GM12878 (cell line): Measurements from ENCODE around the gene AFG1L. TPM values are rescaled to one million over a fixed set of nuclear protein-coding genes. Genes with fewer than 3 reads are reported as not detected.

Experiments used
- ATAC-seq: fragments of 200-7000 bp; cut with Tn5 transposase; 3 replicates; pipeline ENCODE4 v1.9.1; 2020; ENCODE audit warnings: mild to moderate bottlenecking, moderate library complexity
- BruUV-seq: library from RNA; stranded (reverse); fragments of 400-500 nt; replicated peaks from 2 replicates; lab custom pipeline; 2021; lab: Mats Ljungman, UMichigan
- CTCF ChIA-PET: fragments of 300-600 bp; sonication (Branson Sonifier 250); formaldehyde crosslinking; extraction: SDS; loops from one replicate; lab custom pipeline; 2021; ENCODE audit warnings: inconsistent platforms; lab: Yijun Ruan, JAX
- POLR2A ChIA-PET: fragments of 350-600 bp; formaldehyde crosslinking; extraction: SDS; loops from one replicate; lab custom pipeline; 2021; ENCODE audit warnings: inconsistent platforms; lab: Charles Lee
- RAD21 ChIA-PET: fragments of 300-600 bp; sonication (Branson Sonifier 250); formaldehyde crosslinking; loops from one replicate; lab custom pipeline; 2023; ENCODE audit warnings: antibody characterized with exemption; ENCODE audit not compliant: unreplicated experiment; lab: Charles Lee
- SMC1A ChIA-PET: fragments of 300-600 bp; sonication (Branson Sonifier 250); formaldehyde crosslinking; loops from one replicate; lab custom pipeline; 2023; ENCODE audit not compliant: unreplicated experiment, uncharacterized antibody; lab: Charles Lee
- DNase-seq: peaks from one replicate; pipeline ENCODE4 v3.0.0-alpha.2; 2011; ENCODE audit warnings: low read depth, low spot score
- FAIRE-seq: peaks from 3 replicates; lab custom pipeline; 2011; peaks lifted over from hg19 to GRCh38; lab: Jason Lieb, UNC
- H2AFZ ChIP-seq: 2 replicates; pipeline ENCODE4 v1.6.0; 2011; ENCODE audit warnings: low read depth, low read length, control low read depth; ENCODE audit not compliant: control insufficient read depth
- H3K27ac ChIP-seq: 2 replicates; pipeline ENCODE4 v1.5.1; 2011; ENCODE audit warnings: control low read depth; ENCODE audit not compliant: control insufficient read depth, insufficient read depth
- H3K27me3 ChIP-seq, 2 experiments: replicated peaks in 1 of 2; 2 replicates each; pipeline versions ENCODE4 v1.6.0 to v1.6.1; 2011; ENCODE audit warnings: low read length in 1 of 2; ENCODE audit not compliant: control insufficient read depth in 2 of 2, insufficient read depth in 2 of 2
- H3K36me3 ChIP-seq, 2 experiments: 2 replicates each; pipeline ENCODE4 v1.5.1; 2011; ENCODE audit warnings: low read length in 1 of 2; ENCODE audit not compliant: control insufficient read depth in 2 of 2, insufficient read depth in 2 of 2
- H3K4me1 ChIP-seq: 2 replicates; pipeline ENCODE4 v1.6.1; 2011; ENCODE audit warnings: mild to moderate bottlenecking, low read length, moderate library complexity, mixed read lengths; ENCODE audit not compliant: control insufficient read depth, insufficient read depth
- H3K4me2 ChIP-seq: 2 replicates; pipeline ENCODE4 v1.6.0; 2011; ENCODE audit warnings: control low read depth; ENCODE audit not compliant: control insufficient read depth, insufficient read depth
- H3K4me3 ChIP-seq: fragments of 200-600 bp; sonication (generic); 2 replicates; pipeline ENCODE4 v1.5.1; 2016
- H3K79me2 ChIP-seq: 2 replicates; pipeline ENCODE4 v1.6.0; 2011; ENCODE audit warnings: low read length; ENCODE audit not compliant: control insufficient read depth, insufficient read depth
- H3K9ac ChIP-seq: 2 replicates; pipeline ENCODE4 v1.8.0; 2011; ENCODE audit warnings: low read length, control low read depth, mixed read lengths; ENCODE audit not compliant: control insufficient read depth, insufficient read depth
- H3K9me3 ChIP-seq: replicated peaks from 3 replicates; pipeline ENCODE4 v1.5.1; 2011; ENCODE audit warnings: mild to moderate bottlenecking, low read length; ENCODE audit not compliant: control insufficient read depth, insufficient read depth
- H4K20me1 ChIP-seq: 2 replicates; pipeline ENCODE4 v1.6.0; 2011; ENCODE audit not compliant: control insufficient read depth, insufficient read depth
- FOXK2 ChIP-seq: fragments of 450-650 bp; IDR thresholded peaks from 2 replicates; pipeline ENCODE4 v1.6.1; 2017; ENCODE audit warnings: mild to moderate bottlenecking, moderate library complexity
- JUNB ChIP-seq: IDR thresholded peaks from 2 replicates; pipeline ENCODE4 v1.6.1; 2016; ENCODE audit warnings: antibody characterized with exemption, mild to moderate bottlenecking
- JUND ChIP-seq: IDR thresholded peaks from 2 replicates; pipeline ENCODE4 v1.6.1; 2012; ENCODE audit warnings: low read depth, mild to moderate bottlenecking, low read length, improper control_type of control experiment, moderate library complexity
- SKIL ChIP-seq: fragments of 450-650 bp; IDR thresholded peaks from 2 replicates; pipeline ENCODE4 v1.6.1; 2017; ENCODE audit warnings: mild to moderate bottlenecking, low read depth, inconsistent platforms; ENCODE audit not compliant: poor library complexity, severe bottlenecking
- WGBS: methylation state at CpG from one replicate; pipeline ENCODE4 v1.1.6; 2016; ENCODE audit warnings: low lambda C conversion rate; ENCODE audit not compliant: insufficient replicate concordance, insufficient coverage; ENCODE audit errors: missing lambda C conversion rate; 5-methylcytosine and 5-hydroxymethylcytosine counted together
- in situ Hi-C: fragments of 300-500 bp; cut with MboI; formaldehyde crosslinking; loops from 9 replicates; pipeline ENCODE4 v1.14.3; 2018; ENCODE audit warnings: mixed read lengths
- intact Hi-C: fragments of 100-400 bp; cut with micrococcal nuclease; formaldehyde crosslinking; loops from one replicate; pipeline ENCODE4 v1.14.2; 2022; ENCODE audit not compliant: unreplicated experiment
- polyA plus RNA-seq, 11 experiments: library from polyadenylated mRNA; depleted of rRNA in 4 of 11; unstranded in 6 of 11; stranded (reverse) in 5 of 11; fragments of >200 nt; fragmentation: Nextera tagmentation in 4 of 11; fragmentation: Illumina TruSeq in 1 of 11; extraction: Ambion mirVana in 4 of 11; extraction: Trizol in 1 of 11; gene quantifications; 1 replicate in 1 of 11; 2 replicates in 10 of 11; pipeline versions ENCODE4 v1.2.1 to v1.2.3, GENCODE V29; 2011 to 2016; ENCODE audit warnings: inconsistent platforms in 2 of 11, missing spikeins in 2 of 11, low read depth in 1 of 11
- total RNA-seq, 4 experiments: library from RNA; depleted of rRNA in 3 of 4; stranded (reverse); fragments of >200 nt in 3 of 4; fragmentation: Illumina TruSeq in 1 of 4; extraction: Trizol in 1 of 4; gene quantifications; 2 replicates each; pipeline versions ENCODE4 v1.2.1 to v1.2.3, GENCODE V29; 2013 to 2021
- TF ChIP-seq, protein P1 (sequence below): IDR thresholded peaks from 2 replicates; pipeline ENCODE4 v1.6.1; 2012; ENCODE audit warnings: improper control_type of control experiment, low read depth, low read length; ENCODE audit not compliant: insufficient replicate concordance

Gene AFG1L
- total and polyA plus RNA-seq, 10 of the 15 experiments (the other 5 are each of a cell fraction or from before 2014, with no cell fraction given): 2.3 to 9.0 (median 4.3) TPM

DNA sequence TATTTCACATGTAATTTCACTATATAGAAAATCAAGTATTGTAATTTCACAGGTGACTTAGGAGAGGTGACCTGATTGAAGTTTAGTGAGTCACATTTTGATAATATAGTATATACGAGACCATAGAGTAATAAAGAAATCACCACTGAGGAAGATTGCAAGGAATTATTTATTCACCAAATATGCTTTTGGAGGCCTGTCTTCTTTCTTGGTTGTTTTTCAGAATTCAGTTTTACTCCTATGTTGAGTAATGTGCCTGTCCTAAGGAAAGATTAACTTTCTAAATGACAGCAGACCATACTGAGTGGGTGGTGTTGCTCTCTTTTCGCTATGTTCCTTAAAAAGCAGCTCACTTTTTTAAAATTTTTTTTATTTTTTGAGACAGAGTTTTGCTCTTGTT lies 178.3 kb downstream of the AFG1L start:
- Histone ChIP-seq H4K20me1 (no peaks in the 10 kb centered on the region), H3K9ac (no peak overlapping the region), H3K36me3 (no peaks in the 10 kb centered on the region), H3K4me2 (no peak overlapping the region), H3K4me1 (no peaks in the 10 kb centered on the region), H3K4me3 (no peak overlapping the region), H3K27me3 (no peaks in the 10 kb centered on the region; a peak in 1 of 4 replicates), H2AFZ (no peak overlapping the region), H3K9me3 (no peaks in the 10 kb centered on the region), H3K27ac (no peak overlapping the region), H3K79me2 (no peaks in the 10 kb centered on the region)
- POLR2A ChIA-PET: no interaction called here
- RAD21 ChIA-PET: no interaction called here
- no TSS peak for BruUV-seq
- FAIRE-seq (no peak), DNase-seq (no peak), ATAC-seq (no peak)
- in situ Hi-C loops (no loop called here), intact Hi-C loops (no loop called here)
- SMC1A ChIA-PET: no interaction called here
- CTCF ChIA-PET: no interaction called here
- TF ChIP-seq JUNB: 0 out of 2 replicates have a peak, but pooled peaks have one; percentile 7
- no peak for TF ChIP-seq SKIL
- no peak for TF ChIP-seq JUND
- TF ChIP-seq, protein P1, sequence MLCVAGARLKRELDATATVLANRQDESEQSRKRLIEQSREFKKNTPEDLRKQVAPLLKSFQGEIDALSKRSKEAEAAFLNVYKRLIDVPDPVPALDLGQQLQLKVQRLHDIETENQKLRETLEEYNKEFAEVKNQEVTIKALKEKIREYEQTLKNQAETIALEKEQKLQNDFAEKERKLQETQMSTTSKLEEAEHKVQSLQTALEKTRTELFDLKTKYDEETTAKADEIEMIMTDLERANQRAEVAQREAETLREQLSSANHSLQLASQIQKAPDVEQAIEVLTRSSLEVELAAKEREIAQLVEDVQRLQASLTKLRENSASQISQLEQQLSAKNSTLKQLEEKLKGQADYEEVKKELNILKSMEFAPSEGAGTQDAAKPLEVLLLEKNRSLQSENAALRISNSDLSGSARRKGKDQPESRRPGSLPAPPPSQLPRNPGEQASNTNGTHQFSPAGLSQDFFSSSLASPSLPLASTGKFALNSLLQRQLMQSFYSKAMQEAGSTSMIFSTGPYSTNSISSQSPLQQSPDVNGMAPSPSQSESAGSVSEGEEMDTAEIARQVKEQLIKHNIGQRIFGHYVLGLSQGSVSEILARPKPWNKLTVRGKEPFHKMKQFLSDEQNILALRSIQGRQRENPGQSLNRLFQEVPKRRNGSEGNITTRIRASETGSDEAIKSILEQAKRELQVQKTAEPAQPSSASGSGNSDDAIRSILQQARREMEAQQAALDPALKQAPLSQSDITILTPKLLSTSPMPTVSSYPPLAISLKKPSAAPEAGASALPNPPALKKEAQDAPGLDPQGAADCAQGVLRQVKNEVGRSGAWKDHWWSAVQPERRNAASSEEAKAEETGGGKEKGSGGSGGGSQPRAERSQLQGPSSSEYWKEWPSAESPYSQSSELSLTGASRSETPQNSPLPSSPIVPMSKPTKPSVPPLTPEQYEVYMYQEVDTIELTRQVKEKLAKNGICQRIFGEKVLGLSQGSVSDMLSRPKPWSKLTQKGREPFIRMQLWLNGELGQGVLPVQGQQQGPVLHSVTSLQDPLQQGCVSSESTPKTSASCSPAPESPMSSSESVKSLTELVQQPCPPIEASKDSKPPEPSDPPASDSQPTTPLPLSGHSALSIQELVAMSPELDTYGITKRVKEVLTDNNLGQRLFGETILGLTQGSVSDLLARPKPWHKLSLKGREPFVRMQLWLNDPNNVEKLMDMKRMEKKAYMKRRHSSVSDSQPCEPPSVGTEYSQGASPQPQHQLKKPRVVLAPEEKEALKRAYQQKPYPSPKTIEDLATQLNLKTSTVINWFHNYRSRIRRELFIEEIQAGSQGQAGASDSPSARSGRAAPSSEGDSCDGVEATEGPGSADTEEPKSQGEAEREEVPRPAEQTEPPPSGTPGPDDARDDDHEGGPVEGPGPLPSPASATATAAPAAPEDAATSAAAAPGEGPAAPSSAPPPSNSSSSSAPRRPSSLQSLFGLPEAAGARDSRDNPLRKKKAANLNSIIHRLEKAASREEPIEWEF: no peak
- TF ChIP-seq FOXK2: no peak
- 67% methylated on average over 2 of the region's 2 CpGs for WGBS
